Stimulated activated effector memory CD8-positive, alpha-beta T cell treated with anti-CD3 and anti-CD28 coated beads, Interleukin-12 subunit alpha, Interleukin-12 subunit beta, amount 100 ng/mL, for 72 hours (primary cell): ENCODE data around the gene LIPG.

Experiments used
- ATAC-seq: fragments of 150-1000 bp; cut with Tn5 transposase; 2 replicates; pipeline ENCODE4 v1.10.0; 2021
- DNase-seq, 2 donors: peaks; one replicate each; pipeline ENCODE4 v3.0.0; 2021 to 2022; ENCODE audit warnings: low spot score in 2 of 2
- H3K27ac Mint-ChIP-seq: one replicate; pipeline ENCODE4 v1.8.0; 2022; ENCODE audit warnings: mild to moderate bottlenecking, mixed read lengths
- H3K36me3 Mint-ChIP-seq: one replicate; pipeline ENCODE4 v1.8.0; 2022; ENCODE audit warnings: mild to moderate bottlenecking, mixed read lengths
- H3K4me1 Mint-ChIP-seq: one replicate; pipeline ENCODE4 v1.8.0; 2022; ENCODE audit warnings: mixed read lengths
- H3K4me3 Mint-ChIP-seq: one replicate; pipeline ENCODE4 v1.8.0; 2022; ENCODE audit warnings: mild to moderate bottlenecking, mixed read lengths
- H3K9me3 Mint-ChIP-seq: one replicate; pipeline ENCODE4 v1.8.0; 2022; ENCODE audit warnings: mixed read lengths

LIPG gene

GRCh38 chr18:49647496-49648168 is 85.8 kb downstream of the LIPG start:
- Mint-ChIP-seq H3K4me1 (no peaks in the 10 kb centered on the region), H3K27ac (no peak overlapping the region), H3K9me3 (no peaks in the 10 kb centered on the region), H3K4me3 (no peak overlapping the region), H3K36me3 (no peaks in the 10 kb centered on the region)
- DNase-seq (no peak), ATAC-seq (no peak)

DNA sequence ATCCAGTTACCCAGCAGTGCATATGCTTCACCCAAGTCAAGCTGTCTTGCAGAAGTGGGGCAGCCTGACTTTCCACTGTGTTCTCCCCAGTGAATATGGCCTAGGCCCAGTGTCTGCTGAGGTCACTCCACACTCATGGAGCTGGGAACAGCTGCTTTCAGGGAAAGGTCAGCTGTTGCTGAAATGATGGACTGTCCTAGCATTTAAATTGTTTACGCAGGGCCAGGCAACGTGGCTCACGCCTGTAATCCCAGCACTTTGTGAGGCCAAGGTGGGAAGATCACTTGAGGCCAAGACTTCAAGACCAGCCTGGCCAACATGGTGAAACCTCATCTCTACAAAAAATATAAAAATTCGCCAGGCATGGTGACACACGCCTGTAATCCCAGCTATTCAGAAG is 86.5 kb downstream of the LIPG start:
- Mint-ChIP-seq H3K27ac (no peak overlapping the region), H3K4me3 (no peak overlapping the region), H3K36me3 (no peaks in the 10 kb centered on the region), H3K4me1 (peaks cover 6% of the 10 kb centered on the region), H3K9me3 (no peaks in the 10 kb centered on the region)
- no peak for DNase-seq
- no peak for ATAC-seq
